ENCODE results near the gene PRPF19.

The PRPF19 gene

DNA sequence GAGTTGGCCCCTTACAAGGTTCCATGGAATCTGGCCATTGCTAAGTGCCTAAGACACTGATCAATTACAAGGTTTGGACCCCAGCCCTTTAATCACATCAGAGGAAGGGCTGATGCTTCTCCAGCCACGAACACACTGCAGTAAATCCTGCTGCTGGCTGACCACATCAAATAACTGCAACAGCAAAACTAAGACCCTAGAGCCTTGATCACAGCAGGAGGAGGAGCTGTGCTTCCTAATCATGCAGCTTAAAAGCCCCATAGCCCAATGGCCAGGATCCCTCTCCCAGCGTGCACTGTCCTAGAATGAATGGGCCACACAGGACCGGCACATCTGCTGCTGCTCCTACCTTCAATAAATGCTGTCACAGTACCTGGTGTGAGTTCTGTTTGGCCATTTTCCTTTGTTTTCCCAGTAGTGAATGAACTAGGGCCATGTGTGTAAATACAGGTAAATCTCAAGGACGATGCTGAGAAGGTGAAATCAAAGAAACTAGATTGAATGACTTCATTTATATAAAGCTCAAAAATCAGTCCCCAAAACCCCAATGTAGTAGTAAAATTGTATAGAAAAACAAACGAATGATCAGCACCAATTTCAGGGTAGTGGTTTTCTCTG is 26.3 kb downstream of the PRPF19 start:
- no peak for TF ChIP-seq JUND (IDR thresholded peaks at IDR 0.05; ENCODE audit: low read depth)
- in situ Hi-C loops (cut with HindIII; ENCODE audit: low pct_unique_long_range_greater_than_20kb, low sequenced_read_pairs): no loop called here
- DNase-seq (ENCODE audit: low read depth in 1 of 2, low spot score in 1 of 2): no peak

DNA sequence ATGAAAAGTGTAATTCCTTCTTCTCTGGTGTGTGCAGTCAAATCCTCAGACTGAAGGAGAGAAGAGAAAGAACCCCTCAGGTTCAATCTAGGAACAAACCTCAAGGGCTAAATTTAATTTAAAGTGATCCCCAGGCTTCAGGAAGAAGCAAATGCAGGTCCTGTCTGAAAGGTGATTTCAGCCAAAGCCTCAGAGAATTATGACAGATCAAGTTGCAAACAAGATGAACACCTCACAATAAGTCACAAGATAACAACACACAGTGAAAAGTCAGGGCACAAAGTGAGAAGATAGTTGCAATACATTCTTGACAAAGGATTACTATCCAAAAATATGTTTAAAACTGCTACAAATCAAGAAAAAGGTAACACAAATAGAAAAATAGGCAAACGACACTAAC is 27.3 kb downstream of the PRPF19 start:
- TF ChIP-seq JUND (IDR thresholded peaks at IDR 0.05; ENCODE audit: low read depth): no peak
- in situ Hi-C loops (cut with HindIII; ENCODE audit: low pct_unique_long_range_greater_than_20kb, low sequenced_read_pairs): no loop called here
- no peak for DNase-seq (ENCODE audit: low read depth in 1 of 2, low spot score in 1 of 2)

DNA sequence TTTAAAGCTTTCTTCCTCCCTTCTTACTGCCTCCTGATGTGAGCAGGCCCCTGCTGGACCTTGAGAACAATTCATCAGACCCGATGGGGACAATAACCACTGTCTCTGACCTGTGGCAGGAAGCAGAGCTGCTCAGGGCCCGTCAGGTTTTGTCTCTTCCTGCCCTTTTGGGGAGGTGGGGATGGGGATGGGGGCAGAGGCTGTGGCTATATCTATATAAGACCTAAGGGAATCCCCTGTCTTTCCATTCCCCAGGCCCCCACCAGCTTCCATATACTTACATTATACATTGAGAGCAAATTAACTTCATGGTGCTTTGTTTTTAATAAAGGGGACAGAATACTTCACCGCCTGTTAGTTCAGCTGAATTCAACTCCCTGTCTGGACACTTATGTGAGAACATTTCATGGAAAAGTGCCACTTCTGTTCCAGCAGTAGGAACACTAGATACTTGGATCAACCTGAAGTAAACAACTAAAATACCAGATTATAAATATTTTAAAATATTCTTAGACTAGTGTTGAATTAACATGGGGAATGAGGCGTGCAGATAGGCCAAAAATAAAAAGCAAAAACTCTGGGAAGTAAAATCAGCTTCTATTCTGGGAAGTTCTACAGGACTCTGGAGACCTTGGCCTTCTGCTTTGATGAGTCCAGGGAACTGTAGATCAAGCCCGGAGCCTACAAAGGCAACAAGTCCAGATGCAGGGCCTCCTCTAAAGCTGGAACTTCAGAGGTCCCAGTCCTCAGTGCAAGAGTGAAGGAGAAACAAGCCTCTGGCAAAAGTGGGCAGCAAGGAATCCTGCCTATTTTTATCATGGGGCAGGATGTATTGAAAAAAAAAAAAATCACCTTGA is 27.9 kb downstream of the PRPF19 start:
- no peak for TF ChIP-seq JUND (IDR thresholded peaks at IDR 0.05; ENCODE audit: low read depth)
- no peak for DNase-seq (ENCODE audit: low read depth in 1 of 2, low spot score in 1 of 2)
- in situ Hi-C loops (cut with HindIII; ENCODE audit: low pct_unique_long_range_greater_than_20kb, low sequenced_read_pairs): no loop called here

DNA sequence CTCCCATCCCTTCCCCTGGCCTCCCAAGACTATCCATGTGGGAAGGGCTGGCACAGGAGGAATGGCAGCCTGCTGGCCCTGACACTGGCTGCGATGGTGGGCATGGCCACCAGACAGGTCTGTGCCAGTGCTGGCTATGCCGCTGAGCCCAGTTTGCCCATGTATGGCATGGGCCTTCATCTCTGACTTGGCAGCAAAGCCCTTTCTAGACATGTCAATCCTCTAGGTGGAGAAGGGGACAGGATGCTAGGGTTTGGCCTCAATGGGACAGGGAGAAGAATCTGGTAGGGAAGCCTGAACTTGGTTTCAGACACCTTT is 30.3 kb downstream of the PRPF19 start:
- DNase-seq (ENCODE audit: low read depth in 1 of 2, low spot score in 1 of 2): no peak
- no peak for TF ChIP-seq JUND (IDR thresholded peaks at IDR 0.05; ENCODE audit: low read depth)
- in situ Hi-C loops (cut with HindIII; ENCODE audit: low pct_unique_long_range_greater_than_20kb, low sequenced_read_pairs): no loop called here

DNA sequence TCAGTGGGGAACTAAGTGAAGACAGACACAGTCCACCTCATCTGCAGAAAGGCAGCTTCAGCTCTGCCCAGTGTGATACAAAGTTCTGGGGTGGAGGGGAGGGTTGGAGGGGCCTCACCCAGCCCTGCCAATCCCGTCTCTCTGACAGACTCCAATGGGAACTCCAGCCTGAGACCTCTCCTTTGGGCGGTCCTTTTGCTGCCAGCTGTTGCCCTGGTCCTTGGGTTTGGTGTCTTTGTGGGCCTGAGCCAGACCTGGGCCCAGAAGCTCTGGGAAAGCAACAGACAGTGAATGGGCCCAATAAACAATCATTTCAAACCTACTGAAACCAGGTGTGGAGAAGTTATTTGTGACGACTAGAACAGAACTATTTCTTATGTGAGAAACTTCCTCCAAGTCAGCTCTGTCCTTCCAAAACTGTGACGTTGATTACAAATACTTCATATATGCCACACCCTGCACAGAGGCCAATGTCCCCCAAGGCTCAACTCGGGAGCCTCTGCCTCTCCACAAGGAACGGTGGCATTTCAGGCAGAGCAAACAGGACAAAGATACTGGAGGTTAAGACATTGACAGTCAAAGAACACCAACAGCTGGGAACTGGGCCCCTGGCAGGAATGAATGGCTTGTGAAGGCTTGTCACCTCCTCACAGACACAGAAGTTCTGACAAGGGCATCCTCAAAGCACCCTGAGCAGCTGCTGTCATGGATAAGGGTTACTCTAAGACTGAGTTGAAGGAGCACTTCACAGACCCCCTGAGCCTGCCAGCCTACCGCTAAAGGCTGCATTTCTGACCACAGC is 30.8 kb downstream of the PRPF19 start:
- TF ChIP-seq JUND (IDR thresholded peaks at IDR 0.05; ENCODE audit: low read depth): no peak
- in situ Hi-C loops (cut with HindIII; ENCODE audit: low pct_unique_long_range_greater_than_20kb, low sequenced_read_pairs): no loop called here
- DNase-seq (ENCODE audit: low read depth in 1 of 2, low spot score in 1 of 2): no peak

DNA sequence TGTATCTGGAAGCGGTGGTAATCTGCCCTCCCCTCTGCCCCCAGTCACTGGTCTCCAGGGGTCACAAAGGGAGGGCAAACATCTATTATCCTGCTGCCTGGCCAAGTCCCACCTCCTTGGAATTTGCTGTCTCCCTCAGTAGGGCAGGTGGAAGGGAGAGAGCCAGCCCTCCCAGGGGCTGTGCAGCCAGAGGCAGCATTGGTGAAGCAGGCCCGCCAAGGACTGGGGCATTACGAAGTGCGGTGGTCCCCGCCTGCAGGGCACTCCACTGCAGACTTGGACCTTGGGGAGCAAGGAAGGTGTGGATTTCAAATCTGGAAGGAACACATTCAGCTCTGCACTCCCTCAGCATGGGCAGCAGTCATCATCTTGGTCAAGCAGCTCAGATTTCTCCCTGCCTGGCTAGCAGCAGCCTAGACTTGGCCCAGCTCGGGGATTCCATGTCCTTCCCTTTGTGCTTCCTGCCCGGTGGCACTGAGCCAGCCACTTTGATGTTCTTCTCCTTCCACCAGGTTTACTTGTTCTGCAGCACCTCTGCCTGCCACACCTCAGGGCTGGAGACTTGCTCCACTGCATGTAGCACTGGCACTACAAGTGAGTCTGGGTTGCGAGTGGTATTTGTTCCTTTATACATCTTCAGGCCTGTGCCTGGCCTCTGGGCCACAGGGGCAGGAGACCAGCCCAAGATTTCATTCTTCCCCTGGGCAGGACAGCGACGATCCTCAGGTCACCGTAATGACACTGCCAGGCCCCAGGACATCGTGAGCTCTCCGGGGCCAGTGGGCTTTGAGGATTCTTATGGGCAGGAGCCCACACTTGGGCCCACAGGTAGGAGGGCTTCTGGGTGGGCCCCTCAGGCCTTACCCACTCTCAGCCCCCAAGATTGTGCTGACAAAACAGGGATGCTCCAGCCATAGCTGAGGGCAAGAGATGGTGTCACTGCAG is 31.7 kb downstream of the PRPF19 start:
- in situ Hi-C loops (cut with HindIII; ENCODE audit: low pct_unique_long_range_greater_than_20kb, low sequenced_read_pairs): no loop called here
- TF ChIP-seq JUND (IDR thresholded peaks at IDR 0.05; ENCODE audit: low read depth): no peak
- peak in 1 of 2 experiments; percentile 31 for DNase-seq (ENCODE audit: low read depth in 1 of 2, low spot score in 1 of 2)

DNA sequence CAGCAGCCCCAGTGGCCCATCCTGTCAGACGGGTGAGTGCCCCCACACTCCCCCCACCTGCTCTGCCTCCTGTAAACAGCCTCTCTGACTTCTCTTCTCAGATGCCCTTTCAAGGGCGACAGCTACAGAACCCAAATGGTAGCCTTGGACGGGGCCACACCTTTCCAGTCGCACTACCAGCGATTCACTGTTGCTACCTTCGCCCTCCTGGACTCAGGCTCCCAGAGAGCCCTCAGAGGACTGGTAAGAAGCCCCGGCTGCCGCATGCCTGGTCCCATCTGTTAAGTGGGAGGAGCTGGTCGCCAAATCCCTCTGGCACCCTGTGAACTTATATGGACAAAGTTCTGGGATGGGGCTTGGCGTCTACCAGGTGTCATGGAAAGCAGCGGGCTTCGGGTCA is 32.9 kb downstream of the PRPF19 start:
- in situ Hi-C loops (cut with HindIII; ENCODE audit: low pct_unique_long_range_greater_than_20kb, low sequenced_read_pairs): no loop called here
- DNase-seq (ENCODE audit: low read depth in 1 of 2, low spot score in 1 of 2): no peak
- TF ChIP-seq JUND (IDR thresholded peaks at IDR 0.05; ENCODE audit: low read depth): no peak

DNA sequence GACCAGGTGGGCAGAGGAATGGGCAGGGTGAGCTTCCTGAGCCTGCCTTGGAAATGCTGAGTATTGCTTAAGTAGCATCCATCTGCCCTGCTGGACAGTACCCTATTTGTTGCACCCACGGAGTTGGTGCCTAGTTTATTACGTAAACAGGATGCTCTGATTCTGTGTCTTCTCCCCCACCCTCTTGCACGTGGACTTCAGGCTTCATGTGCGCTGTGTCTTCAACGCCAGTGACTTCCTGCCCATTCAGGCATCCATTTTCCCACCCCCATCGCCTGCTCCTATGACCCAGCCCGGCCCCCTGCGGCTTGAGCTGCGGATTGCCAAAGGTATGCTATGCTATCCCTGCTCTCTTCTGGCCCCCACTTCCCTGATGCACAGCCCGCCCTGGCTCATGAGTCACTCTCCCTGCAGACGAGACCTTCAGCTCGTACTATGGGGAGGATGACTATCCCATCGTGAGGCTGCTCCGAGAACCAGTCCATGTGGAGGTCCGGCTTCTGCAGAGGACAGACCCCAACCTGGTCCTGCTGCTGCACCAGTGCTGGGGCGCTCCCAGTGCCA is 33.3 kb downstream of the PRPF19 start:
- no peak for TF ChIP-seq JUND (IDR thresholded peaks at IDR 0.05; ENCODE audit: low read depth)
- in situ Hi-C loops (cut with HindIII; ENCODE audit: low pct_unique_long_range_greater_than_20kb, low sequenced_read_pairs): no loop called here
- DNase-seq (ENCODE audit: low read depth in 1 of 2, low spot score in 1 of 2): no peak

DNA sequence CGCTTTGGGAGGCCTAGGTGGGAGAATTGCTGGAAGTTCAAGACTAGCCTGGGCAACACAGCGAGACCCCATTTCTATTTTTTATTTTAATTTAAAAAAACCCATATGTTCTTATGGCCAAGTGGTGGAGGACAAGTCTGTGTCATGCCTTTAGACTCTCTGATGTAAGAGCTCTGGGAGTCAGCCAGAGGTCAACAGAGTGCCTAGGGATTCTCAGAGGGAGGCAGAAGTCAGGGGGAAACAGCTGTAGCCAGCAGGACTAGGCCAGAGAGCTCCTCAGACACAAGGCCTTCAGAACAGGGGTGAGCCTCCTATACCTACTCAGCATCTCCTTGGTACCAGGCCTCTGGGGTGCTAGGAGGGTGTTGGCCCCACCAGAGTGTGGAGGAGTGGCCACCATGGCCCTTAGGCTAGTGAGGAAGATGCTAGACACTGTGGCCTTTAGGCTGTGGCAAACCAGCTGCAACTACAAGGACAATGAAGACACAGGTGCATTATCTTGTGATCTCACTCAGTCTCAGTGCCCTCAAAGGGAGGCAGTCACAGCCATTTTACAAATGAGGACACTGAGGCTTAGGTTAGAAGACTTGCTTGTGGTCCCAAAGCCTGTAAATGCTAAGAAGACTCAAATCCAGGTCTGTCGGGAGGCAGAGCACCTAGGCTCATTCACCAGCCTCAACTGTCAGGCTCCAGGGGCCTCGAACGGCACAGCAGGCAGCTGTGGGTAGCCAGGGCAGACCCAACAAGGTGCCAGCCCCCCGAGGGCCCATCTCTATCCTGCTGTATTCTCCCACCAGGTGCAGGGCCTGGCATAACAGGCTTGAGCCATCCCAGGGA is 34.0 kb downstream of the PRPF19 start:
- DNase-seq (ENCODE audit: low read depth in 1 of 2, low spot score in 1 of 2): no peak
- no peak for TF ChIP-seq JUND (IDR thresholded peaks at IDR 0.05; ENCODE audit: low read depth)
- in situ Hi-C loops (cut with HindIII; ENCODE audit: low pct_unique_long_range_greater_than_20kb, low sequenced_read_pairs): no loop called here

DNA sequence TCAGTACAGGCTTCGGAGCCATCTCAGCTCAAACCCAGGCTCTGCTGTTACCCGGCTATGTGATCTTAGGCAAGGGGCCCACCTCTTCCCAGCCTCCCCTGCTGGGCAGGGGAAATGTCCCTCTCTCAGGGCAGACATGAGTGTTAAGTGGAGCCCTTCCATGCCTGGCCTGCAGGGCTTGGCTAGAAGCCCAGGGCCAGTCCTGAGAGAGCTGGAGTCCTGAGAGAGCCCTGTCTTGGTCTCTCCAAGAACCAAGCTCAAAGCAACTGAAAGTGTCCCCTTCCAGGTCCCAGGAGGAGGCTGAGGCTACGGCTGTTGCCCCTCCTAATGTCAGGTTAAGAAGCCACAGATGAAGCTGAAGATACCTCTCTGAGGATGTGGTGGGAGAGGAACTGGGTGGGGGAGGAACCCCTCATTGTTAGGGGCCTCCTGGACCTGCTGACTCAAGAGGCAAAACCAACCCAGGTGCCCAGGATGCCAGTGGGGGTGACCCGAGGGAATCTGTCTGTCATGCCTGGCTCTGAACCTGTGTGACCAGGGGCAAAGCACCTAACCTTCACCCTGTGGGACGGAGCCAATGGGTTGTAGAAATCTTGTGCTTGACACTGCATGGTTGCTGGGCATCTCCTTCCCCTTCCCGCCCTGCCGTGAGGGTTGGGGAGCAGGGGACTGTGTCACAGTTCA is 34.9 kb downstream of the PRPF19 start:
- no peak for TF ChIP-seq JUND (IDR thresholded peaks at IDR 0.05; ENCODE audit: low read depth)
- DNase-seq (ENCODE audit: low read depth in 1 of 2, low spot score in 1 of 2): peak in 1 of 2 experiments; percentile 48
- in situ Hi-C loops (cut with HindIII; ENCODE audit: low pct_unique_long_range_greater_than_20kb, low sequenced_read_pairs): no loop called here
